Measurements from ENCODE around the gene OR2C3. TPM values are rescaled to one million over a fixed set of nuclear protein-coding genes. Genes with fewer than 3 reads are reported as not detected.

Gene OR2C3
- total RNA-seq, 2 donors from 2014 or later, result not detected

- H3K4me3 ChIP-seq, result no peak overlapping the region
- no peaks in the 10 kb centered on the region for H3K36me3 ChIP-seq
- no peak for DNase-seq (ENCODE audit: low spot score)
- TF ChIP-seq, protein P1, sequence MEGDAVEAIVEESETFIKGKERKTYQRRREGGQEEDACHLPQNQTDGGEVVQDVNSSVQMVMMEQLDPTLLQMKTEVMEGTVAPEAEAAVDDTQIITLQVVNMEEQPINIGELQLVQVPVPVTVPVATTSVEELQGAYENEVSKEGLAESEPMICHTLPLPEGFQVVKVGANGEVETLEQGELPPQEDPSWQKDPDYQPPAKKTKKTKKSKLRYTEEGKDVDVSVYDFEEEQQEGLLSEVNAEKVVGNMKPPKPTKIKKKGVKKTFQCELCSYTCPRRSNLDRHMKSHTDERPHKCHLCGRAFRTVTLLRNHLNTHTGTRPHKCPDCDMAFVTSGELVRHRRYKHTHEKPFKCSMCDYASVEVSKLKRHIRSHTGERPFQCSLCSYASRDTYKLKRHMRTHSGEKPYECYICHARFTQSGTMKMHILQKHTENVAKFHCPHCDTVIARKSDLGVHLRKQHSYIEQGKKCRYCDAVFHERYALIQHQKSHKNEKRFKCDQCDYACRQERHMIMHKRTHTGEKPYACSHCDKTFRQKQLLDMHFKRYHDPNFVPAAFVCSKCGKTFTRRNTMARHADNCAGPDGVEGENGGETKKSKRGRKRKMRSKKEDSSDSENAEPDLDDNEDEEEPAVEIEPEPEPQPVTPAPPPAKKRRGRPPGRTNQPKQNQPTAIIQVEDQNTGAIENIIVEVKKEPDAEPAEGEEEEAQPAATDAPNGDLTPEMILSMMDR (IDR thresholded peaks at IDR 0.05), result no peak
- H3K9me3 ChIP-seq, result no peaks in the 10 kb centered on the region
- H3K27ac ChIP-seq, result no peak overlapping the region
- H3K4me1 ChIP-seq, result no peaks in the 10 kb centered on the region
- no peaks in the 10 kb centered on the region for H3K27me3 ChIP-seq
Observed at GRCh38 chr1:247542811-247543210, 6.6 kb upstream of the OR2C3 start.

DNA sequence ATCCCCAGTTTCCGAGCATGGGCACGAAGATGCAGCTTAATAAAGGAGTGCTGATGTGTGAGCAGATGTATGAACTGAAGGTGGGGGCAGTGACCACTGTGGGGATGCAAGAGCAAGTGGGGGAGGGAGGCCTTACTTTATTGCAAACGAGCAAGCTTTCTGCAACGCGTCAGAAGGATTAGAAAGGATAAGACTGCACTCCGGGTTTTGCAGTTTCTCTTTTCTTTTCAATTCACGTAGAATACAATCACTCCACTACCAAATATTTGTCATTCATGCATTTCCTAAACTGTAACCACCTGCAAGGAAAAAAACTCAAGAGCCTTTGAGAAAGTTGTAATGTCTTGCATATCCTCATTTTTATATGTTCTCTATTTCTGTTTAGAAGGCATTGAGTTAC, 4.3 kb upstream of the OR2C3 start:
- Histone ChIP-seq H3K27me3 (no peaks in the 10 kb centered on the region), H3K9me3 (no peaks in the 10 kb centered on the region), H3K27ac (no peak overlapping the region), H3K4me1 (no peaks in the 10 kb centered on the region), H3K36me3 (no peaks in the 10 kb centered on the region), H3K4me3 (no peak overlapping the region)
- TF ChIP-seq, protein P1 (IDR thresholded peaks at IDR 0.05), result no peak
- no peak for DNase-seq (ENCODE audit: low spot score)

DNA sequence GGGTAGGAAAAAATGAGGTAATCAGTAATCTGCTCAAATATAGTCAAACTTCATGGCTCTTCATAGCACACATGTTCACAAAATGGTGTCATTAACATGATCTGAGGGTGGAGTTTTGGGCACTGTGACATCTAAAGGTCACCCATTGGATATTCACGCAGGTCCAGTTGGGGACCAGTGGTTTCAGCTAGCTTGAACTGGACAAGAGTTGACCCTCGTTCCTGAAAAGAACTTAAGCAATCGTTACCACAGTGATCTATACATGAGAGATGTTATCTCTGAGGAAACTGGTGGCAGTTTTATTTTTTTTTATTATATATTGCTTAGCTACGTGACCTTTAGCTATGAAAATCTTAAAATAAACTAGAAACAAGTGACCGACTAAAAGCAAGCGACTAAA, 3.0 kb upstream of the OR2C3 start:
- TF ChIP-seq, protein P1 (IDR thresholded peaks at IDR 0.05), result no peak
- Histone ChIP-seq H3K36me3 (no peaks in the 10 kb centered on the region), H3K27me3 (no peaks in the 10 kb centered on the region), H3K4me1 (no peaks in the 10 kb centered on the region), H3K4me3 (no peak overlapping the region), H3K9me3 (no peaks in the 10 kb centered on the region), H3K27ac (no peak overlapping the region)
- no peak for DNase-seq (ENCODE audit: low spot score)

GRCh38 chr1:247538561-247538960, 2.3 kb upstream of the OR2C3 start:
- Histone ChIP-seq H3K4me3 (no peak overlapping the region), H3K4me1 (no peaks in the 10 kb centered on the region), H3K36me3 (no peaks in the 10 kb centered on the region), H3K27ac (no peak overlapping the region), H3K9me3 (no peaks in the 10 kb centered on the region), H3K27me3 (no peaks in the 10 kb centered on the region)
- TF ChIP-seq, protein P1 (IDR thresholded peaks at IDR 0.05), result no peak
- no peak for DNase-seq (ENCODE audit: low spot score)

GRCh38 chr1:247535402-247535801, 838 bp downstream of the OR2C3 start:
- Histone ChIP-seq H3K9me3 (no peaks in the 10 kb centered on the region), H3K36me3 (no peaks in the 10 kb centered on the region), H3K27ac (no peak overlapping the region), H3K4me1 (no peaks in the 10 kb centered on the region), H3K27me3 (no peaks in the 10 kb centered on the region), H3K4me3 (no peak overlapping the region)
- no peak for DNase-seq (ENCODE audit: low spot score)
- TF ChIP-seq, protein P1 (IDR thresholded peaks at IDR 0.05), result no peak

- Histone ChIP-seq H3K9me3 (no peaks in the 10 kb centered on the region), H3K27ac (no peak overlapping the region), H3K27me3 (no peaks in the 10 kb centered on the region), H3K4me1 (no peaks in the 10 kb centered on the region), H3K4me3 (no peak overlapping the region), H3K36me3 (no peaks in the 10 kb centered on the region)
- TF ChIP-seq, protein P1 (IDR thresholded peaks at IDR 0.05), result no peak
- no peak for DNase-seq (ENCODE audit: low spot score)
Observed at GRCh38 chr1:247531937-247532336, 4.3 kb downstream of the OR2C3 start.
